GM12878 (cell line): ENCODE results near the gene PCCB. TPM values are rescaled to one million over a fixed set of nuclear protein-coding genes. Genes with fewer than 3 reads are reported as not detected.

ENCODE experiments used
- ATAC-seq: fragments of 200-7000 bp; cut with Tn5 transposase; 3 replicates; pipeline ENCODE4 v1.9.1; 2020; ENCODE audit warnings: mild to moderate bottlenecking, moderate library complexity
- BruUV-seq: library from RNA; stranded (reverse); fragments of 400-500 nt; replicated peaks from 2 replicates; lab custom pipeline; 2021; lab: Mats Ljungman, UMichigan
- CTCF ChIA-PET: fragments of 300-600 bp; sonication (Branson Sonifier 250); formaldehyde crosslinking; extraction: SDS; loops from one replicate; lab custom pipeline; 2021; ENCODE audit warnings: inconsistent platforms; lab: Yijun Ruan, JAX
- POLR2A ChIA-PET: fragments of 350-600 bp; formaldehyde crosslinking; extraction: SDS; loops from one replicate; lab custom pipeline; 2021; ENCODE audit warnings: inconsistent platforms; lab: Charles Lee
- RAD21 ChIA-PET: fragments of 300-600 bp; sonication (Branson Sonifier 250); formaldehyde crosslinking; loops from one replicate; lab custom pipeline; 2023; ENCODE audit warnings: antibody characterized with exemption; ENCODE audit not compliant: unreplicated experiment; lab: Charles Lee
- SMC1A ChIA-PET: fragments of 300-600 bp; sonication (Branson Sonifier 250); formaldehyde crosslinking; loops from one replicate; lab custom pipeline; 2023; ENCODE audit not compliant: unreplicated experiment, uncharacterized antibody; lab: Charles Lee
- DNase-seq: peaks from one replicate; pipeline ENCODE4 v3.0.0-alpha.2; 2011; ENCODE audit warnings: low read depth, low spot score
- FAIRE-seq: peaks from 3 replicates; lab custom pipeline; 2011; peaks lifted over from hg19 to GRCh38; lab: Jason Lieb, UNC
- H2AFZ ChIP-seq: 2 replicates; pipeline ENCODE4 v1.6.0; 2011; ENCODE audit warnings: low read depth, low read length, control low read depth; ENCODE audit not compliant: control insufficient read depth
- H3K27ac ChIP-seq: 2 replicates; pipeline ENCODE4 v1.5.1; 2011; ENCODE audit warnings: control low read depth; ENCODE audit not compliant: control insufficient read depth, insufficient read depth
- H3K27me3 ChIP-seq, 2 experiments: replicated peaks in 1 of 2; 2 replicates each; pipeline versions ENCODE4 v1.6.0 to v1.6.1; 2011; ENCODE audit warnings: low read length in 1 of 2; ENCODE audit not compliant: control insufficient read depth in 2 of 2, insufficient read depth in 2 of 2
- H3K36me3 ChIP-seq, 2 experiments: 2 replicates each; pipeline ENCODE4 v1.5.1; 2011; ENCODE audit warnings: low read length in 1 of 2; ENCODE audit not compliant: control insufficient read depth in 2 of 2, insufficient read depth in 2 of 2
- H3K4me1 ChIP-seq: 2 replicates; pipeline ENCODE4 v1.6.1; 2011; ENCODE audit warnings: mild to moderate bottlenecking, low read length, moderate library complexity, mixed read lengths; ENCODE audit not compliant: control insufficient read depth, insufficient read depth
- H3K4me2 ChIP-seq: 2 replicates; pipeline ENCODE4 v1.6.0; 2011; ENCODE audit warnings: control low read depth; ENCODE audit not compliant: control insufficient read depth, insufficient read depth
- H3K4me3 ChIP-seq: fragments of 200-600 bp; sonication (generic); 2 replicates; pipeline ENCODE4 v1.5.1; 2016
- H3K79me2 ChIP-seq: 2 replicates; pipeline ENCODE4 v1.6.0; 2011; ENCODE audit warnings: low read length; ENCODE audit not compliant: control insufficient read depth, insufficient read depth
- H3K9ac ChIP-seq: 2 replicates; pipeline ENCODE4 v1.8.0; 2011; ENCODE audit warnings: low read length, control low read depth, mixed read lengths; ENCODE audit not compliant: control insufficient read depth, insufficient read depth
- H3K9me3 ChIP-seq: replicated peaks from 3 replicates; pipeline ENCODE4 v1.5.1; 2011; ENCODE audit warnings: mild to moderate bottlenecking, low read length; ENCODE audit not compliant: control insufficient read depth, insufficient read depth
- H4K20me1 ChIP-seq: 2 replicates; pipeline ENCODE4 v1.6.0; 2011; ENCODE audit not compliant: control insufficient read depth, insufficient read depth
- BACH1 ChIP-seq: fragments of 450-650 bp; IDR thresholded peaks from 2 replicates; pipeline ENCODE4 v1.6.1; 2017; ENCODE audit warnings: mild to moderate bottlenecking, borderline replicate concordance
- E2F8 ChIP-seq: fragments of 450-650 bp; IDR thresholded peaks from 2 replicates; pipeline ENCODE4 v1.6.1; 2018; ENCODE audit warnings: mild to moderate bottlenecking, low read depth, moderate library complexity; ENCODE audit not compliant: partially characterized antibody
- EGR1 ChIP-seq, 2 experiments: IDR thresholded peaks; 1 replicate in 1 of 2; 2 replicates in 1 of 2; pipeline ENCODE4 v1.6.1; 2011 to 2012; ENCODE audit warnings: low read depth in 2 of 2, low read length in 2 of 2, borderline replicate concordance in 1 of 2, mild to moderate bottlenecking in 1 of 2, moderate library complexity in 1 of 2
- IRF3 ChIP-seq: fragments of 450-650 bp; IDR thresholded peaks from 2 replicates; pipeline ENCODE4 v1.6.1; 2014; ENCODE audit warnings: mild to moderate bottlenecking
- MEF2A ChIP-seq: IDR thresholded peaks from 2 replicates; pipeline ENCODE4 v1.6.1; 2011; ENCODE audit warnings: low read depth, mild to moderate bottlenecking, low read length, moderate library complexity; ENCODE audit not compliant: insufficient read depth
- MLLT1 ChIP-seq: fragments of 450-650 bp; IDR thresholded peaks from 2 replicates; pipeline ENCODE4 v1.6.1; 2016; ENCODE audit warnings: mild to moderate bottlenecking
- MTA2 ChIP-seq: fragments of 450-650 bp; IDR thresholded peaks from 2 replicates; pipeline ENCODE4 v1.6.1; 2016; ENCODE audit warnings: low read depth, mild to moderate bottlenecking, moderate library complexity
- NFYB ChIP-seq: IDR thresholded peaks from 2 replicates; pipeline ENCODE4 v1.6.1; 2011; ENCODE audit warnings: low read depth, mild to moderate bottlenecking, low read length, improper control_type of control experiment, moderate library complexity; ENCODE audit not compliant: insufficient read depth
- RELA ChIP-seq: fragments of 450-650 bp; IDR thresholded peaks from 2 replicates; pipeline ENCODE4 v1.8.0; 2014; ENCODE audit warnings: borderline replicate concordance; ENCODE audit not compliant: partially characterized antibody
- TCF3 ChIP-seq: IDR thresholded peaks from 2 replicates; pipeline ENCODE4 v1.6.1; 2012; ENCODE audit warnings: low read depth, mild to moderate bottlenecking, low read length, borderline replicate concordance; ENCODE audit not compliant: insufficient read depth
- USF1 ChIP-seq: IDR thresholded peaks from 2 replicates; pipeline ENCODE4 v1.6.1; 2011; ENCODE audit warnings: borderline replicate concordance, low read depth, mild to moderate bottlenecking, moderate library complexity, mixed read lengths, low read length; ENCODE audit not compliant: insufficient read depth; ENCODE audit errors: extremely low read length
- WRNIP1 ChIP-seq: IDR thresholded peaks from 2 replicates; pipeline ENCODE4 v1.6.1; 2011; ENCODE audit warnings: low read depth, low read length, improper control_type of control experiment, borderline replicate concordance
- YBX1 ChIP-seq: fragments of 450-650 bp; IDR thresholded peaks from 2 replicates; pipeline ENCODE4 v1.6.1; 2016; ENCODE audit warnings: antibody characterized with exemption
- YY1 ChIP-seq: IDR thresholded peaks from 2 replicates; pipeline ENCODE4 v1.6.1; 2011; ENCODE audit warnings: low read depth, mild to moderate bottlenecking, low read length
- ZNF207 ChIP-seq: fragments of 450-650 bp; IDR thresholded peaks from 2 replicates; pipeline ENCODE4 v1.6.1; 2014; ENCODE audit warnings: antibody characterized with exemption, mild to moderate bottlenecking, borderline replicate concordance
- WGBS: methylation state at CpG from one replicate; pipeline ENCODE4 v1.1.6; 2016; ENCODE audit warnings: low lambda C conversion rate; ENCODE audit not compliant: insufficient replicate concordance, insufficient coverage; ENCODE audit errors: missing lambda C conversion rate; 5-methylcytosine and 5-hydroxymethylcytosine counted together
- in situ Hi-C: fragments of 300-500 bp; cut with MboI; formaldehyde crosslinking; loops from 9 replicates; pipeline ENCODE4 v1.14.3; 2018; ENCODE audit warnings: mixed read lengths
- intact Hi-C: fragments of 100-400 bp; cut with micrococcal nuclease; formaldehyde crosslinking; loops from one replicate; pipeline ENCODE4 v1.14.2; 2022; ENCODE audit not compliant: unreplicated experiment
- polyA plus RNA-seq, 11 experiments: library from polyadenylated mRNA; depleted of rRNA in 4 of 11; unstranded in 6 of 11; stranded (reverse) in 5 of 11; fragments of >200 nt; fragmentation: Nextera tagmentation in 4 of 11; fragmentation: Illumina TruSeq in 1 of 11; extraction: Ambion mirVana in 4 of 11; extraction: Trizol in 1 of 11; gene quantifications; 1 replicate in 1 of 11; 2 replicates in 10 of 11; pipeline versions ENCODE4 v1.2.1 to v1.2.3, GENCODE V29; 2011 to 2016; ENCODE audit warnings: inconsistent platforms in 2 of 11, missing spikeins in 2 of 11, low read depth in 1 of 11
- total RNA-seq, 4 experiments: library from RNA; depleted of rRNA in 3 of 4; stranded (reverse); fragments of >200 nt in 3 of 4; fragmentation: Illumina TruSeq in 1 of 4; extraction: Trizol in 1 of 4; gene quantifications; 2 replicates each; pipeline versions ENCODE4 v1.2.1 to v1.2.3, GENCODE V29; 2013 to 2021

Gene PCCB
- total and polyA plus RNA-seq, 10 of the 15 experiments (the other 5 are each of a cell fraction or from before 2014, with no cell fraction given): 67.2 to 133 (median 86.9) TPM

- no TSS peak for BruUV-seq
- no peak for ATAC-seq
- SMC1A ChIA-PET: interaction anchor here (0.9 to 1.3 kb wide), 2 partner anchors 244 to 422 kb away, joined by 3 to 4 read pairs; partner anchors contain the start of gene STAG1
- H4K20me1 ChIP-seq: no peaks in the 10 kb centered on the region; the same call in 1 of the 2 replicates
- no peak overlapping the region for H2AFZ ChIP-seq
- 84% methylated on average over 5 of the region's 5 CpGs for WGBS
- no peak for DNase-seq
- POLR2A ChIA-PET: no interaction called here
- H3K4me1 ChIP-seq: no peaks in the 10 kb centered on the region
- no peaks in the 10 kb centered on the region for H3K79me2 ChIP-seq
- no peak overlapping the region for H3K4me2 ChIP-seq
- H3K4me3 ChIP-seq: no peak overlapping the region
- CTCF ChIA-PET: no interaction called here
- RAD21 ChIA-PET: interaction anchor here (1.1 kb wide), 1 partner anchor 27 kb away, joined by 3 read pairs; no protein-coding TSS in a partner anchor
- H3K9me3 ChIP-seq: no peaks in the 10 kb centered on the region
- H3K36me3 ChIP-seq: peaks cover 13 to 17% of the 10 kb centered on the region in 2 experiments
- in situ Hi-C loops: no loop called here
- intact Hi-C loops: no loop called here
- no peaks in the 10 kb centered on the region for H3K27me3 ChIP-seq
- no peak overlapping the region for H3K9ac ChIP-seq
- FAIRE-seq: no peak
- no peak overlapping the region for H3K27ac ChIP-seq
- TF ChIP-seq RELA (no peak), MEF2A (no peak), ZNF207 (no peak), IRF3 (no peak), TCF3 (no peak), YY1 (no peak), EGR1 (IDR thresholded peaks at IDR 0.05; ENCODE audit: borderline replicate concordance in 1 of 2, low read depth in 2 of 2, low read length in 2 of 2) (no peak), YBX1 (no peak), MLLT1 (no peak), USF1 (no peak), E2F8 (no peak), NFYB (no peak), BACH1 (no peak), WRNIP1 (no peak), MTA2 (no peak)
Measured at GRCh38 chr3:136330900-136331299, 80.8 kb downstream of the PCCB start.
